Mammary epithelial cell (primary cell): Measurements from ENCODE around the gene RASSF1.

ENCODE experiments used
- EZH2 ChIP-seq: IDR thresholded peaks from 2 replicates; pipeline ENCODE4 v1.6.1; 2012; ENCODE audit warnings: low read length, inconsistent platforms, borderline replicate concordance
- TF ChIP-seq, protein P1 (sequence below), 2 donors: IDR thresholded peaks in 1 of 2; conservative IDR thresholded peaks in 1 of 2; 2 replicates each; pipeline ENCODE4 v1.5.1; 2011 to 2012; ENCODE audit warnings: inconsistent platforms in 2 of 2, low read length in 2 of 2, mild to moderate bottlenecking in 2 of 2, control low read depth in 1 of 2, low read depth in 1 of 2; ENCODE audit not compliant: insufficient read depth in 1 of 2; ENCODE audit errors: extremely low read depth in 1 of 2

DNA sequence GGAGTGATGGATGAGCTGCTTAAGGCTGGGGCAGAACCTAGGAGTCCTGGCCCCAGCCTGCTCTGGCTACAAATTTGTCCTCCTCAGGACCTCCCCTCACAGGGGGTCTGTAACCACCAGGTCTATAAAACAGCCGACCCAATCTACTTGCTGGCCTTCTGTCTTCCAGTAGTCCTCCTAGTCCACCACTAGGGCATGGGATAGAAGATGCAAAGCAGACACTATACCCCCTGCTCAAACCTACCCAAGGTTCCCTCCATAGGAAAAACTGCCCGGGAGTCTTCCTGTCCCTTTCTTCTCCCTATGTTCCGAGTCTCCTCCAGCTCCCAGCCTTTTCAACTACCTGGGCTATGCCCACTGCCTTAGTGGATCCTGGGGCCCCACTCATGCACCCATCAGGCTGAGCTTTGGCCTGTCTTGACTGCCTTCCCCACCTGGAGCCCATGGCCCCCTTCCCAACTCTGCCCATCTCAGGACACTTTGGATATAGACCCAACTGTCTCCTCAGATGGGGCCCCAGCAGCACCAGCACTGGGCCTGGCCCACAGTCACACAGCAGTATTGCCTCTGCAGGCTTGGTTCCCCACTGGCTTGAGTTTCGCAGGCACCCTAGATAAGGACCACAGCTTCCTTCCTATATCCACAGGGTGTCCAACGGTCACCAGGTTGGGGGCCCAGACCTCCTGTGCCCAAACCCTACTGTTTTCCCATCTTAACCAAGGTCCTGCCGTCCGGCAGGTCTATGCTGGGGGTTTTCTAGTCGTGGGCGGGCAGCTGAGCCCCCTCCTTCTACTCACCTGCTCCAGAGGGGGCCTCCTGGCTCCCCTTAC lies 42.5 kb downstream of the RASSF1 start:
- TF ChIP-seq, protein P1, sequence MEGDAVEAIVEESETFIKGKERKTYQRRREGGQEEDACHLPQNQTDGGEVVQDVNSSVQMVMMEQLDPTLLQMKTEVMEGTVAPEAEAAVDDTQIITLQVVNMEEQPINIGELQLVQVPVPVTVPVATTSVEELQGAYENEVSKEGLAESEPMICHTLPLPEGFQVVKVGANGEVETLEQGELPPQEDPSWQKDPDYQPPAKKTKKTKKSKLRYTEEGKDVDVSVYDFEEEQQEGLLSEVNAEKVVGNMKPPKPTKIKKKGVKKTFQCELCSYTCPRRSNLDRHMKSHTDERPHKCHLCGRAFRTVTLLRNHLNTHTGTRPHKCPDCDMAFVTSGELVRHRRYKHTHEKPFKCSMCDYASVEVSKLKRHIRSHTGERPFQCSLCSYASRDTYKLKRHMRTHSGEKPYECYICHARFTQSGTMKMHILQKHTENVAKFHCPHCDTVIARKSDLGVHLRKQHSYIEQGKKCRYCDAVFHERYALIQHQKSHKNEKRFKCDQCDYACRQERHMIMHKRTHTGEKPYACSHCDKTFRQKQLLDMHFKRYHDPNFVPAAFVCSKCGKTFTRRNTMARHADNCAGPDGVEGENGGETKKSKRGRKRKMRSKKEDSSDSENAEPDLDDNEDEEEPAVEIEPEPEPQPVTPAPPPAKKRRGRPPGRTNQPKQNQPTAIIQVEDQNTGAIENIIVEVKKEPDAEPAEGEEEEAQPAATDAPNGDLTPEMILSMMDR (conservative IDR thresholded peaks at IDR 0.05 in 1 of 2, IDR thresholded peaks at IDR 0.05 in 1 of 2; ENCODE audit: extremely low read depth in 1 of 2, insufficient read depth in 1 of 2, low read depth in 1 of 2, low read length in 2 of 2): peak; percentile 30
- no peak for TF ChIP-seq EZH2
